Hematopoietic multipotent progenitor cell treated with erythropoietin and hydrocortisone succinate and interleukin-3 and kit ligand, for 17 days (in vitro differentiated cells): ENCODE measurements around the gene REXO1.

Source experiments
- DNase-seq: peaks from one replicate; pipeline ENCODE4 v3.0.0-alpha.2; 2015; ENCODE audit warnings: low spot score

Gene REXO1

DNA sequence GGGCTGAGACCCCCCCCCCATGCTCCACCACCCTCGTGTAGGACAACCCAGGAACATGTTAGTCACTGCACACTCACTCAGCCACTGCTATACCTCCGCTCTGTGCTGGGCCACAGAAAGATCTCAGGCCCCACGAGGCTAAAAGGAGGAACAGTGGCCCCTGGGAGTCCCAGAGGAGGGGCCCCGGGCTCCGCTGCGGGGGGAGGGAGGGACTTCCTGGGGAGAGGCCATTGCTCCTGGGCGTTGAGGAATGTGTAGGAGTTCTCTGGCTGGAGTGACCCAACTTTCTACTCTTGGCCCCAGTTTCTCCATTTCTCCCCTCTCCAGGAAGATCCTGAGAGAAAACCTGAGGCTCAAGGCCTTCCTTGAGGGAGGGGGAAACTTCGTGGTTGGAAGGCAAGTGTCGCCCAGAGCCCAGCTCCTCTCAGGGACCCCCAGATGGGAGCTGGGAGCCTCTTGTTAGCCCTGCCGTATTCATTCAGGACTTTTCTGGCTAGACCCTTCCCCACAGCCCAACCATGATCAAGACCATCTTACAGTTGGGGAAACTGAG lies 81.4 kb downstream of the REXO1 start:
- no peak for DNase-seq

DNA sequence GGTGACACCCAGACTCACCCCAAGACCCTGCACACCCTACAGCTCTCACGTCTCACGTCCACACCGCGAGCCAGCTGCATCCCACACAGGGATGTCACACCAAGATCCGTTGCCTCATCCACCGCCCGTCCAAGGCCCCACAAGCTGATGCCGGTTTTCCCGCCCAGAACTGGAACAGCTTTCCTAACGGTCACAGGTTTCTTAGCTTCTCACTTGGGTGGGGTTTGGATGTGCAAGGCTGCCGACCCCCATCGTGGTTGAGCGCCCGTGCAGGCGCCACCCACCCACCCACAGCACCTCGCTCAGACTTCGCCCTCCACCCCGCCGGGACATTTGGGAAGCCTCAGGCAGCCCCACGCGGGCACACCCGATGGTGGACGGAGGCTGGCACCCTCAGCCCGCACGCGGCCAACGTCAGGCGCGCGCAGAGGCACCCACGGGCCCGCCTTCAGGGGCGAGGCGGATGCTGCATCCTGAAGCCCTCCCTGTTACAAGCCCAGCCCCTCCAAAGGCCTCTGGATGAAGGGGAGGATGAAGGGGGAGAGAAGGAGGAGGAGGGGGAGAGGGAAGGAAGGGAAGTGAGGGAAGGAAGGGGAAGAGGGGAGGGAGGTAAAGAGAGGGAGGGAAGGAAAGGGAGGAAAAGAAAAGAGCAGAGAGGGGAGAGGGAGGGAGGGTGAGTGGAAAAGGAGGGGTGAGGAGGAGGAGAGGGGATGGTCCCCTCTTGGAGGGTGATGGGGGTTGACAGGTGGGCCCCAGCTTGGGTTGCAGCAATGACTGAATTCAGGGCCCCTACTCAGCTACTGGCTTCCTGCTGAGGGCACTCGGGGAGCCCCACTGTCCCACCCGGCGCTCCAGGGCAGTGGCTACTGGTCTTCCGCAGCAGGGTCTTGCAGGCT lies 82.1 kb downstream of the REXO1 start:
- no peak for DNase-seq
